Fibroblast of skin of right biceps (primary cell): ENCODE measurements around the gene FUBP1.
"Not testable (repeated sequence)": the region's sequence is repeated elsewhere in the genome, so short reads cannot be mapped to it uniquely, and the experiment has no call there.

ENCODE experiments used
- DNase-seq: peaks from one replicate; pipeline ENCODE4 v3.0.0-alpha.2; 2013

The FUBP1 gene

DNA sequence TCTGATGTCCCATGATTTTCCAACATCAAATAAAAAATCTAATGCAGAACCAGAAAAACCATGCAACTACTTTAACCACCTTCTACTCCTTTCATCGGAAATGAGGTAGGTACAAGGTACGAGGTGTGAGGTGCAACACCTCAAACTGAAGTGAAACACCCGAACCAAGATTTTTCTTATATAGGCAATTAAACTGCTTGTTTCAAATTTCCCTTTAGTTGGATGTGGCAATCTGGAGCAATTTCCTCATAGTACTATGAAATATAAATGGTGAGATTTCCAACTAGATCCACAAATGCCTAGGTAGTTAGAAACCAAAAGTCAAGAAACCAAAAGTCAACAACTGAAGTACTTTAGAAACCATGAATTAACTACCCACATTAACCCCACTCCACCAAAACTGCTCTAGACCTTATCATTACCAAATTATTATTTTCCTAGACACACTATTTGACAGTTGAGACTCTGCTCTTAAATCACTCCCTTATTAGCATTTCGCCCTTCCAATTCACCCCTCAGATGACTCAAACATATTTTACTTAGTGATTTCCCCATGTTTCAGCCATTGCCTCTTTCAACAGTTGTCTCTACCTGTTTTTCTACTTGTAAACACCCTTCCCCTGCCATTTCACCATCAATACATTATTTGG is 37.8 kb downstream of the FUBP1 start:
- DNase-seq: no peak

DNA sequence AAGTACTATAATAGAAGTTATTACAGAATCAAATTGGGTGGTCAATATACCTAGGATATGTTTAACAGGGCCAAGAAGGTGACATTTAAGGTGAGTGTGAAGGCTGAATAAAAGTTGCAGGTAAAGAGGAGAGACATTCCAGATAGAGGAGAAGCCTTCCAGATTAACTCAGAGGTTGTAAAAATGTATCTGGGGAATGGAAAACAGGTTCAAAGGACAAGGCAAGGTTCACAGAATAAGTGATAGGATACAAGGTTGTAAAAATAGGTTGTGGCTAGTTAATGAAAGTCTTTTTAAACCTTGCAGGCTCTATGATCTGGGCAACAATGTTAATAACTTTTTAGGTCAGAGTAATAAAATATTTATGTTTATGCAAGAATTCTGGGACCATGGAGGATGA is 40.2 kb downstream of the FUBP1 start:
- DNase-seq: no peak

DNA sequence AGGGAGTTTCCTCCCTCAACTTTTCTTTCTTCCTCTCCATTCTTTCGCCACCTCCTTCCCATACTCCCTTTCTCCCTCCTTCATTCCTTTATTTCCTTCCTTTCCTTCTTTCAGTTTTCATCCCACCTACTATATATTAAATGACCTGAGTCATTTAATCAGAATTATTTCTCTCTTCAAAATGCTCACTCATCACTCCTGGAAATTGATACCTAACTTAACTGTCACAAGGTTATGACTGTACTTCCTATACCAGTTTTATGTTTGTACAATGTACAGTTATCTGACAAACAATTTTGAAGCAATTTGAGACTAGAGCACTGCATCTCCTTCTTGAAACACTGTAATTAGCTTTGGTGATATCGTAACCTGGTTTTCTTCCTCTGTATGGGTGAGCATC is 49.1 kb downstream of the FUBP1 start:
- no peak for DNase-seq

DNA sequence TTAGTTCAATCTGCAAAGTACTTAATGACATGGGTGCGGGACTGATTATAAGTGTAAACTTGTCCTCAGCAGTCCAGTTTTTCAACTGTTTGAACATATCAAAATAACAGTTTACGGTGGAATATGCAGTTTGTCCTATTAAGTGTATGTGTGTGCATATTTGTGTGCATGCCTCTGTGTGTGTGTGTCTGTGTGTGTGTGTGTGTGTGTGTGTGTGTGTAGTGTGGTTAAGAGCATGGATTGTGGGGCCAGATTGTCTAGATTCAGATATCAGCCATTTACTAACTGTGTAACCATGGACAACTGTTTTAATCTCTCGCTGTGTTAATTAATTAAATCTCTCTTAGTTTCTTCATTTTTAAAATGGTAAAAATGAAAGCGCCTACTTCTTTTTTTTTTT is 51.5 kb downstream of the FUBP1 start:
- DNase-seq: no peak

DNA sequence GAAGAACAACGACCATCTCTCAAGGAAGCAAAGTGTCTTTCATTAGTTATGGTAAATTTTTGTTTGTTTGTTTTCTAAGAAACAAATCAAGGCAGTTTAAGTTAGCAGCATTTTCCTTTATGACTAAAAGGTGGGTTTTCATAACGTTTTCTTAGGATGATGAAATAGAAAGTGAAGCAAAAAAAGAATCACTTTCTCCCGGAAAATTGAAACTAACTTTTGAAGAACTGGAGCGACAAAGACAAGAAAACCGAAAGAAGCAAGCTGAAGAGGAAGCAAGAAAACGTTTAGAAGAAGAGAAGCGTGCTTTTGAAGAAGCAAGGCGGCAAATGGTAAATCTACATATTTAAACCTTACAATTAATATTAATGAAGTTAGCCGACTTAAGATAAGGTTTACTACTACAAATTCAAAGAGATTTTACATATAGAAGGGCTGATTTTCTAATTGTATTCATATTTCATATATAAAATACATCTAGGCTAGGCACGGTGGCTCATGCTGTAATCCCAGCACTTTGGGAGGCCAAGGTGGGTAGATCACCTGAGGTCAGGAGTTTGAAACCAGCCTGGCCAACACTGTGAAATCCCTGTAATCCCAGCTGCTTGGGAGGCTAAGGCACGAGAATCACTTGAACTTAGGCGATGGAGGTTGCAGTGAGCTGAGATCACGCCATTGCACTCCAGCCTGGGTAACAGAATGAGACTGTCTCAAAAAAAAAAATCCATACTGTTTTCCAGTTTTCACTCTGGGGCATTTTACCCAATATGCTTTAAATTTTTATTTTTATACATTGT is 52.1 kb downstream of the FUBP1 start:
- no peak for DNase-seq

DNA sequence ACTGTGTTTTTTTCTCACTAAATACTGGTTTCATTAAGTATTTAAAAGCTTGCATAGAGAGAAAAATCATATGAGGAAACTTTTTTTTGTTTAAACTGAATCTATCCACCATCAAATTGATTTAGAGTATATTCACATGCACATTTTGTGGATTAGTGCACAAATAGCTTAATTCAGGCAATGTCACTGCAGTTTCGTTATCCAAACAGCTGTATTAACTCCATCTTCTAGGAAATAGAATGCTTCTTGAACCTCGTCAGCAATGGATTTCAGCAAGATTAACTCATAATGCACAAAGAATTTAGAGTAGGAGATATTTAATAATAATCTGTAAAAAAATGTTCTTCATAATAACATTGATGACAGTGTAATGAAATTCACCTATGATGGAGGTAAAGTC is 52.9 kb downstream of the FUBP1 start:
- DNase-seq: no peak

DNA sequence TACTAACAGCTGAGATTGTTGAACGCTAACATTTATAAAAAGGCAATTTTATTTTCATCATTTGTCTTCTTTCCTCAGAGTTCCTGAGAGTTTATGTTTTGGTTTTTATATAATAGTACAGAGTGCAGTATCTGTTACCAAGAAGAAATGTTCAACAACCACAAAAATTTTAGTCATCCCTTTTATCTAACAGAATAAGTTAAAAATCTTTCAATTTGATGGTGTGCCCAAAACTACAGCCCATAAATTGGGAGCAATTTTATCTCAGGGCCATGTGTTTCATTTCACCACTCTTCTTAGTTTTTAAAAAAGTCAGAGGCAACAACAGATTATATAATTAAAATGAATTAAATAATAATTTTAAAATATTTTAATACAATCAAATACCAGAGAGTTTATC is 53.4 kb downstream of the FUBP1 start:
- peak; percentile 41 for DNase-seq

DNA sequence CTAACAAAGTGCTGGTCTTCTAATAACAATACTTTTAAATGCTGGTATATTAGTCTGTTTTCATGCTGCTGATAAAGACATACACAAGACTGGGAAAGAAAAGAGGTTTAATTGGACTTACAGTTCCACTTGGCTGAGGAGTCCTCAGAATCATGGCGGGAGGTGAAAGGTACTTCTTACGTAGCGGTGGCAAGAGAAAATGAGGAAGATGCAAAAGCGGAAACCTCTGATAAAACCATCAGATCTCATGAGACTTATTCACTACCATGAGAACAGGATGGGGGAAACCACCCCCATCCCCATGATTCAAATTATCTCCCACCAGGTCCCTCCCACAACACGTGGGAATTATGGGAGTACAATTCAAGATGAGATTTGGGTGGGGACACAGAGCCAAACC is 60.0 kb downstream of the FUBP1 start:
- DNase-seq: not testable (repeated sequence)

DNA sequence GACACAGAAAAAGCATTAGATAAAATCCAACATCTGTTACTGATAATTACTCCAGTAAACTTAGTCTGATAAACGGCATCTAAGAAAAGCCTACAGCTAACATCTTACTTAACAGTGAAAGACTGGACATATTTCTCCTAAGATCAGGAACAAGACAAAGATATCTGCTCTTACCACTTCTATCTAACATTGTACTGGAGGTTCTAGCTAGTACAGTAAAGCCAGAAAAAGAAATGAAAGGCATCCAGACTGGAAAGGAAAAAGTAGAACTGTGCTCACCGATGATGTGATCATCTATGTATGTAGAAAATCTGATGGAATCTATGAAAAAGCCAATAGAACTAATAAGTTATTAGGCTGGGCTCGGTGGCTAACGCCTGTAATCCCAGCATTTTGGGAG is 68.8 kb downstream of the FUBP1 start:
- DNase-seq: no peak

DNA sequence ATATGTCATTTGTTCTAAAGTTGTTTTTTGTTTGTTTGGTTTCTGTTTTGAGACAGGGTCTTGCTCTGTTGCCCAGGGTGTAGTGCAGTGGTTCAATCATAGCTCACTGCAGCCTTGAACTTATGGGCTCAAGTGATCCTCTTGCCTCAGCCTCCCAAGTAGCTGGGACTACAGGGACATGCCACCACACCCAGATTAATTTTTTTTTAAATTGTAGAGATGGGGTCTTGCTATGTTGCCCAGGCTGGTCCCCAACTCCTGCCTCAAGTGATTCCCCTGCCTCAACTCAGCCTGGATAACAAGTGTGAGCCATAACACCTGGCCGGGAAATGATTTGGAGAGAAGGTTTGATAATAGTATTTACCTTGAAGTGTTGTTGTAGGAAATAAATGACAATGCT is 72.2 kb downstream of the FUBP1 start:
- no peak for DNase-seq

DNA sequence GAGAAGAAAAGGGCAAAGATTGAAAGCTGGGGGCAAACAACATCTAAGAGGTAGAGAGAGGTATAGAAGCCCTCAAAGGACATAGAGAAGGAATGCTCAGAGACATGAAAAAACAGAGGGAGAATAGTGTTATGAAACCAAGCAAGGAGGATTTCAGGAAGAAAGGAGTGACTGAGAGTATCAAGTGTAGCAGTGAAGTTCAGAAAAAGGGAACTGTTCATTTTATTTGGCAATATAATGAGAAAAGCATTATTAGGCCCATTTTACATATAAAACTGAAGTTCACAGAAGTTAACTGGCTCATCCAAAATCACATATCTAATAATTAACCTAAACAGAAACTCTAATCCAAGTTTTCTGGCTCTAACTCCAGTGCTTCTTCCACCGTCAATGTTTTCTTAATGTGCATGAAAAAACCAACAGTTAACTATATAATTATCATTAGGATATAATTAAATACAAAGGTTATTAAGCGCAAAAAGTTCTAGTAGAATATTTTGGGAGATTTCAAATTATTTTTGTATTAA is 72.8 kb downstream of the FUBP1 start:
- DNase-seq: no peak

DNA sequence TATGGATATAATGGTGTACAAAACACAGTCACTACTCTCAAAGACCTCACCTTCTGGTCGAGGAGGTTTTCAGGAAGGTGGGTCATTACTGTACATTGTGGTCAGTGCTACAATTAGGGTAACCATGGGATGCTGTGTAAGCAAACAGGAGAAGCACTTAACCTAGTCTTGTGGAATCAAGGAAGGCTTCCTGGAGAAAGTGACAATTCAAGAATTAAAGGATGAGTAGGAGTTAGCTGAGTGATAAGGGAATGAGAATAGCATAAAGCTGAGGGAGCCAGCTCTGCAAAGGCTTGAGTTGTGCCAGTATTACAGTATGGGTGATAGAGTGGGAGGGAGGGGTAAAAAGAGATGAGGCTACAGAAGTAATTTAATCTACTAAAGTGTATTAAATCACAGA is 73.3 kb downstream of the FUBP1 start:
- no peak for DNase-seq

DNA sequence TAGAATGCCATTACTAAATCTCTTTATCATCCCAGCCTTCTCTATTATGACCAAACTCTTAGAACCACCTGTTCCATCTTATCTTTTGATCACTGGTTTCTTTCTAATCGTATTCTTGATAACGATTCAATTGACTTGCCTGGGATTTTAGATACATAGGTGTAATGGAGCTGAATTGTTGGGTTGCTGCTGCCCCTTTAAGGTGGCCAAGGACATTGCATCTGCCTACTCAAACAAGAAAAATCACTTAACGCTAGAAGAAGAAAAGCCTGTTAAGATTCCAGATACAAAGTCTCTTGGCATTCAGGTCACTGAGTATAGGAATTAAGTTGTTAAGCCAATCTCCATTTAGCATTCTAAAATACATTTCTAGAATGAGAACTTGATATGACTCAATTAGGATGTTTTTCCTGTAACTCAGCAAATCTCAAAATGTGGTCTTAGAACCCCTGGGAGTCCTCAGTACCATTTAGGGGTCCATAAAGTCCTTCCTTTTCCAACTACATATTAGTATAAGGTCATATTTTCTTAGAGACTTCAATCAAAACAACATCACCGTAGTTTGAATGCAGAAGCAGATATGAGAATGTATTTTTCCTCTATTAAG is 78.1 kb downstream of the FUBP1 start:
- peak; percentile 52 for DNase-seq

DNA sequence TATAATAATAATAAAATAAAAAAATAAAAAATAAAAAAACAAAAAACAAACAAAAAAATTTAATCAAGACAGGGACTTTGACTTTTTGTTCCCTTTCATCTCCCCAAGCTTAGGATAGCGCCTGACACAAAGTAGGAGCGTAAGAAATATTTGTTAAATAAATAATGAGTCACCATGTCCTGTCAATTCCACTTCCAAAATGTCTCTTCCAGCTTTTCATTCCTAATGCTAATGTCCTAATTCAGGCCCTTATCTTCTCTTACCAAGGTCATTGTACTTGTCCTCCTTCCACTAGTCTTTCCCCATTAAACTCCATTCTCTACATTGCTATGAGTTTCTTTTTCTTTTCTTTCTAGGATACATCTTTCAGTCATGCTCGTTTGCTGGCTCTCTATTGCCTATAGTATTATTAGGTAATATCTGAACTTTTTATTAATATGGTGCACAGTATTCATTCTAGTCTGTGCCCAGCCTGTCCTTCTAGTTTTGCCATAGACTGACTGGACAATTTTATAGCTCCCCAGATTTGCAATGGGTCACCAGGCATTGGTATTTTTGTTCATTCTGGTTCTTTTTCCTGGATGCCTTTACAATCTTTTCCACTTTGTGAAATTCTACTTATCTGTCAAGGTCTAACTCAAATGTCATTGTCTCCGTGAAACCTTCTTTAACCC is 79.1 kb downstream of the FUBP1 start:
- peak; percentile 25 for DNase-seq
